K562 (cell line): ENCODE data around the gene WIPF3. TPM values are rescaled to one million over a fixed set of nuclear protein-coding genes. Genes with fewer than 3 reads are reported as not detected.

ENCODE experiments used
- ATAC-seq: fragments of 200-7000 bp; cut with Tn5 transposase; 3 replicates; pipeline ENCODE4 v1.9.1; 2020; ENCODE audit warnings: moderate library complexity
- BruUV-seq: library from RNA; stranded (reverse); fragments of 400-500 nt; replicated peaks from 2 replicates; lab custom pipeline; 2021; lab: Mats Ljungman, UMichigan
- CTCF ChIA-PET: fragments of 300-600 bp; formaldehyde crosslinking; extraction: SDS; loops from one replicate; lab custom pipeline; 2021; ENCODE audit warnings: low intra/inter-chr PET ratio; lab: Yijun Ruan, JAX
- POLR2A ChIA-PET: fragments of 300-600, 350-650 bp; sonication (Branson Sonifier 250); formaldehyde crosslinking; extraction: SDS; loops from one replicate; lab custom pipeline; 2021; ENCODE audit warnings: antibody characterized with exemption, inconsistent platforms; lab: Yijun Ruan, JAX
- DNase-seq, 4 experiments: peaks; one replicate each; pipeline versions ENCODE4 v3.0.0 to v3.0.0-alpha.2; 2011 to 2018; ENCODE audit warnings: low spot score in 3 of 4, mixed read lengths in 3 of 4; ENCODE audit errors: extremely low read depth in 1 of 4
- FAIRE-seq: peaks from 2 replicates; lab custom pipeline; 2011; peaks lifted over from hg19 to GRCh38; lab: Jason Lieb, UNC
- H2AFZ ChIP-seq: 2 replicates; pipeline ENCODE4 v1.6.0; 2011; ENCODE audit warnings: low read depth, low read length, control low read depth, inconsistent platforms
- H3K27ac ChIP-seq: fragments of 200-600 bp; 3 replicates; pipeline ENCODE4 v1.8.0; 2011; ENCODE audit warnings: low read depth, mild to moderate bottlenecking, control low read depth, inconsistent platforms, low read length, moderate library complexity, mixed read lengths; ENCODE audit errors: extremely low read depth
- H3K27me3 ChIP-seq, 2 experiments: fragments of 300-600 bp in 1 of 2; 2 replicates in 1 of 2; 3 replicates in 1 of 2; pipeline versions ENCODE4 v1.6.0 to v1.8.0; 2011; ENCODE audit warnings: inconsistent platforms in 2 of 2, low read length in 2 of 2, mild to moderate bottlenecking in 1 of 2, mixed read lengths in 1 of 2, moderate library complexity in 1 of 2; ENCODE audit not compliant: control insufficient read depth in 2 of 2, insufficient read depth in 2 of 2
- H3K36me3 ChIP-seq: fragments of 300-600 bp; 3 replicates; pipeline ENCODE4 v1.8.0; 2011; ENCODE audit warnings: mild to moderate bottlenecking, low read length, inconsistent platforms; ENCODE audit not compliant: control insufficient read depth, insufficient read depth
- H3K4me1 ChIP-seq, 2 experiments: fragments of 200-600 bp in 1 of 2; replicated peaks in 1 of 2; 2 replicates in 1 of 2; 3 replicates in 1 of 2; pipeline versions ENCODE4 v1.5.1 to v1.8.0; 2011; ENCODE audit warnings: inconsistent platforms in 2 of 2, low read length in 2 of 2, mild to moderate bottlenecking in 1 of 2, mixed read lengths in 1 of 2, moderate library complexity in 1 of 2; ENCODE audit not compliant: control insufficient read depth in 2 of 2, insufficient read depth in 2 of 2
- H3K4me2 ChIP-seq: 2 replicates; pipeline ENCODE4 v1.6.1; 2011; ENCODE audit warnings: low read length, control low read depth, inconsistent platforms, mixed read lengths; ENCODE audit not compliant: insufficient read depth
- H3K4me3 ChIP-seq: fragments of 200-600 bp; sonication (generic), shearing (Covaris generic); 2 replicates; pipeline ENCODE4 v1.5.1; 2016; ENCODE audit warnings: control low read depth, inconsistent platforms
- H3K79me2 ChIP-seq: fragments of 200-600 bp; 3 replicates; pipeline ENCODE4 v1.8.0; 2011; ENCODE audit warnings: low read length, inconsistent platforms; ENCODE audit not compliant: control insufficient read depth, insufficient read depth
- H3K9ac ChIP-seq, 2 experiments: 2 replicates each; pipeline versions ENCODE4 v1.6.0 to v1.6.1; 2011; ENCODE audit warnings: low read depth in 2 of 2, low read length in 2 of 2, control low read depth in 1 of 2, inconsistent platforms in 1 of 2, mild to moderate bottlenecking in 1 of 2, mixed read lengths in 1 of 2; ENCODE audit not compliant: insufficient read depth in 1 of 2
- H3K9me1 ChIP-seq: one replicate; pipeline ENCODE4 v1.6.0; 2011; ENCODE audit warnings: inconsistent platforms, mild to moderate bottlenecking, low read length, moderate library complexity; ENCODE audit not compliant: control insufficient read depth, insufficient read depth
- H3K9me3 ChIP-seq: replicated peaks from 2 replicates; pipeline ENCODE4 v1.5.1; 2011; ENCODE audit warnings: low read depth, low read length, inconsistent platforms; ENCODE audit not compliant: control insufficient read depth, insufficient read depth
- H4K20me1 ChIP-seq: replicated peaks from 2 replicates; pipeline ENCODE4 v1.6.1; 2011; ENCODE audit warnings: low read length, inconsistent platforms, mixed read lengths; ENCODE audit not compliant: control insufficient read depth, insufficient read depth
- ARNT ChIP-seq, 2 experiments: fragments of 450-650 bp; IDR thresholded peaks; 2 replicates each; pipeline ENCODE4 v1.6.1; 2016; ENCODE audit warnings: mild to moderate bottlenecking in 1 of 2
- NFE2 ChIP-seq: IDR thresholded peaks from 2 replicates; pipeline ENCODE4 v1.6.1; 2014; ENCODE audit warnings: antibody characterized with exemption, low read depth
- OTX1 ChIP-seq: fragments of 450-650 bp; formaldehyde crosslinking; IDR thresholded peaks from 2 replicates; pipeline ENCODE4 v1.4.0; 2022; ENCODE audit warnings: mild to moderate bottlenecking
- POLR2A ChIP-seq: fragments of 450-650 bp; conservative IDR thresholded peaks from 2 replicates; pipeline ENCODE4 v1.6.1; 2016
- ZBTB7A ChIP-seq: IDR thresholded peaks from 2 replicates; pipeline ENCODE4 v1.6.1; 2011; ENCODE audit warnings: low read depth, mild to moderate bottlenecking, low read length, moderate library complexity, borderline replicate concordance; ENCODE audit not compliant: control insufficient read depth
- ZBTB9 ChIP-seq: fragments of 450-650 bp; formaldehyde crosslinking; IDR thresholded peaks from 2 replicates; pipeline ENCODE4 v1.4.0; 2020; ENCODE audit warnings: mild to moderate bottlenecking, moderate library complexity
- ZEB2 ChIP-seq: fragments of 450-650 bp; IDR thresholded peaks from 2 replicates; pipeline ENCODE4 v1.6.1; 2016
- ZNF280B ChIP-seq: fragments of 250-450 bp; sonication (Bioruptor Pico); IDR thresholded peaks from 2 replicates; pipeline ENCODE4 v1.5.1; 2021; ENCODE audit warnings: mild to moderate bottlenecking
- whole genome bisulfite sequencing: fragments of 100-300 bp; shearing (Covaris generic); methylation state at CpG from one replicate; pipeline ENCODE4 v1.1.6; 2016; ENCODE audit warnings: low coverage, mixed read lengths; ENCODE audit not compliant: insufficient coverage; ENCODE audit errors: missing lambda C conversion rate; 5-methylcytosine and 5-hydroxymethylcytosine counted together
- in situ Hi-C: fragments of 300-500 bp; cut with MboI; formaldehyde crosslinking; loops from 4 replicates; pipeline ENCODE4 v1.15.0; 2018; ENCODE audit warnings: inconsistent platforms, mixed read lengths
- intact Hi-C: fragments of 100-400 bp; cut with micrococcal nuclease; formaldehyde crosslinking; loops from 2 replicates; pipeline ENCODE4 v1.14.2; 2022
- polyA plus RNA-seq, 8 experiments: library from polyadenylated mRNA; depleted of rRNA in 4 of 8; stranded (reverse) in 5 of 8; unstranded in 3 of 8; fragments of >200 nt; fragmentation: Nextera tagmentation in 2 of 8; fragmentation: Illumina TruSeq in 1 of 8; extraction: Ambion mirVana in 2 of 8; extraction: Trizol in 1 of 8; gene quantifications; 2 replicates each; pipeline versions ENCODE4 v1.2.1 to v1.2.3, GENCODE V29; 2011 to 2014; ENCODE audit warnings: inconsistent platforms in 1 of 8, missing spikeins in 1 of 8
- total RNA-seq, 7 experiments: library from RNA; depleted of rRNA in 6 of 7; stranded (reverse); fragments of >200 nt in 6 of 7; fragmentation: Illumina TruSeq in 2 of 7; extraction: Trizol in 2 of 7; gene quantifications; 2 replicates each; pipeline versions ENCODE4 v1.2.1 to v1.2.3, GENCODE V29; 2011 to 2021; ENCODE audit warnings: low replicate concordance in 1 of 7
- TF ChIP-seq, protein P1 (sequence below): fragments of 250-450 bp; sonication (Bioruptor Pico); IDR thresholded peaks from 2 replicates; pipeline ENCODE4 v1.5.0; 2022; ENCODE audit warnings: mild to moderate bottlenecking

The WIPF3 gene
- total and polyA plus RNA-seq, 9 of the 15 experiments (the other 6 are each of a cell fraction or from before 2014, with no cell fraction given) = 0.18 to 3.2 (median 1.7) TPM

- TF ChIP-seq ZNF280B (CRISPR knock-in tag) (0 out of 2 replicates have a peak, but pooled peaks have one; percentile 26), ARNT (IDR thresholded peaks at IDR 0.05) (0 out of 4 replicates have a peak, but pooled peaks of 1 of the 2 experiments have one; percentile 30), ZEB2 (0 out of 2 replicates have a peak, but pooled peaks have one; percentile 13)
Measured at GRCh38 chr7:29906200-29907022, 100.1 kb downstream of the WIPF3 start (continued).

DNA sequence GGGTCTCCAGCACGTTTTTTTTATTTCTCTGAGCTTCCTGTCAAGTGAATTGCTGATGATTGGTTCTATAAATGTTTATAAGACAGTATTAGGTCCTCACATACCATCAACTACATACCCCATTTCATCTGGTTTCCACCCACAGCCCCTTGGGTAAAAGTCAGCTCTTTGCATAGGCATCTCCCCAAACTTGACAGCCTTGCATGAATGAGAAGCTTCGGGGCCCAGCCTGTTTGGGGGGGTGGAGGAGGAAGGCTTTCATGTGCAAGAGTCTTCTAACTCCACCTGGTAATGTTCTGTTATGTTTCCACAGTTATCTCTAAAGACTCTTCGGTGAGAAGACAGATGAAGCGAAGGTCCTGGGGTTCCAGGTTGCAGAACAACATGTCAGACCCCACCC is 107.9 kb downstream of the WIPF3 start:
- TF ChIP-seq OTX1 (no peak), ZBTB9 (CRISPR knock-in tag) (no peak), ZBTB7A (no peak), POLR2A (no peak), NFE2 (no peak)
- TF ChIP-seq, protein P1, sequence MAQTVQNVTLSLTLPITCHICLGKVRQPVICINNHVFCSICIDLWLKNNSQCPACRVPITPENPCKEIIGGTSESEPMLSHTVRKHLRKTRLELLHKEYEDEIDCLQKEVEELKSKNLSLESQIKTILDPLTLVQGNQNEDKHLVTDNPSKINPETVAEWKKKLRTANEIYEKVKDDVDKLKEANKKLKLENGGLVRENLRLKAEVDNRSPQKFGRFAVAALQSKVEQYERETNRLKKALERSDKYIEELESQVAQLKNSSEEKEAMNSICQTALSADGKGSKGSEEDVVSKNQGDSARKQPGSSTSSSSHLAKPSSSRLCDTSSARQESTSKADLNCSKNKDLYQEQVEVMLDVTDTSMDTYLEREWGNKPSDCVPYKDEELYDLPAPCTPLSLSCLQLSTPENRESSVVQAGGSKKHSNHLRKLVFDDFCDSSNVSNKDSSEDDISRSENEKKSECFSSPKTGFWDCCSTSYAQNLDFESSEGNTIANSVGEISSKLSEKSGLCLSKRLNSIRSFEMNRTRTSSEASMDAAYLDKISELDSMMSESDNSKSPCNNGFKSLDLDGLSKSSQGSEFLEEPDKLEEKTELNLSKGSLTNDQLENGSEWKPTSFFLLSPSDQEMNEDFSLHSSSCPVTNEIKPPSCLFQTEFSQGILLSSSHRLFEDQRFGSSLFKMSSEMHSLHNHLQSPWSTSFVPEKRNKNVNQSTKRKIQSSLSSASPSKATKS (CRISPR knock-in tag) = no peak
- TF ChIP-seq, all 486 proteins: peak for 0
- H3K27ac ChIP-seq = no peak overlapping the region
- in situ Hi-C loops (loop anchor here (10.0 kb wide), 1 partner anchor 279 kb away; no protein-coding TSS in a partner anchor), intact Hi-C loops (no loop called here)
- H3K9me3 ChIP-seq = no peaks in the 10 kb centered on the region
- POLR2A ChIA-PET = interaction anchor here (0.6 to 0.9 kb wide), 2 partner anchors 13 to 470 kb away, joined by 3 read pairs; no protein-coding TSS in a partner anchor
- H3K4me2 ChIP-seq = no peak overlapping the region
- no peak overlapping the region for H3K4me3 ChIP-seq
- no peak overlapping the region for H3K9ac ChIP-seq
- peaks cover 2 to 8% of the 10 kb centered on the region in 2 experiments; a peak in 2 of 5 replicates for H3K27me3 ChIP-seq
- CTCF ChIA-PET = no interaction called here
- ATAC-seq (no peak), DNase-seq (no peak), FAIRE-seq (no peak)
- no peak overlapping the region for H2AFZ ChIP-seq
- H3K36me3 ChIP-seq = no peaks in the 10 kb centered on the region
- H4K20me1 ChIP-seq = no peaks in the 10 kb centered on the region
- no peaks in the 10 kb centered on the region for H3K9me1 ChIP-seq
- WGBS = 11% methylated on average over 4 of the region's 4 CpGs
- H3K4me1 ChIP-seq = no peaks in the 10 kb centered on the region
- no peaks in the 10 kb centered on the region for H3K79me2 ChIP-seq
- BruUV-seq = no TSS peak
